Type B pancreatic cell (in vitro differentiated cells): ENCODE measurements around the gene ADA. TPM values are rescaled to one million over a fixed set of nuclear protein-coding genes. Genes with fewer than 3 reads are reported as not detected.

Source experiments
- DNase-seq: peaks from one replicate; pipeline ENCODE4 v3.0.0; 2021; ENCODE audit warnings: mixed read lengths; ENCODE audit not compliant: unreplicated experiment; ENCODE audit errors: extremely low spot score
- H3K27ac Mint-ChIP-seq: 2 replicates; pipeline ENCODE4 v1.8.0; 2021; ENCODE audit warnings: mild to moderate bottlenecking, mixed read lengths
- H3K27me3 Mint-ChIP-seq: 2 replicates; pipeline ENCODE4 v1.8.0; 2021; ENCODE audit warnings: mixed read lengths
- H3K36me3 Mint-ChIP-seq: 2 replicates; pipeline ENCODE4 v1.8.0; 2021; ENCODE audit warnings: mixed read lengths
- H3K4me1 Mint-ChIP-seq: one replicate; pipeline ENCODE4 v1.8.0; 2021; ENCODE audit warnings: mixed read lengths; ENCODE audit not compliant: unreplicated experiment
- H3K4me3 Mint-ChIP-seq: 2 replicates; pipeline ENCODE4 v1.8.0; 2021; ENCODE audit warnings: mild to moderate bottlenecking, mixed read lengths
- H3K9me3 Mint-ChIP-seq: 2 replicates; pipeline ENCODE4 v1.8.0; 2021; ENCODE audit warnings: mixed read lengths
- CTCF ChIP-seq: fragments of 200-600 bp; sonication (generic); conservative IDR thresholded peaks from 2 replicates; pipeline ENCODE4 v1.5.0; 2021; ENCODE audit warnings: antibody characterized with exemption, mild to moderate bottlenecking
- total RNA-seq: library from RNA; stranded (reverse); gene quantifications from 2 replicates; pipeline ENCODE4 v1.2.1, GENCODE V29; 2021; ENCODE audit warnings: low replicate concordance

ADA gene
- total RNA-seq, 1 donor from 2014 or later = 15.1 TPM

DNA sequence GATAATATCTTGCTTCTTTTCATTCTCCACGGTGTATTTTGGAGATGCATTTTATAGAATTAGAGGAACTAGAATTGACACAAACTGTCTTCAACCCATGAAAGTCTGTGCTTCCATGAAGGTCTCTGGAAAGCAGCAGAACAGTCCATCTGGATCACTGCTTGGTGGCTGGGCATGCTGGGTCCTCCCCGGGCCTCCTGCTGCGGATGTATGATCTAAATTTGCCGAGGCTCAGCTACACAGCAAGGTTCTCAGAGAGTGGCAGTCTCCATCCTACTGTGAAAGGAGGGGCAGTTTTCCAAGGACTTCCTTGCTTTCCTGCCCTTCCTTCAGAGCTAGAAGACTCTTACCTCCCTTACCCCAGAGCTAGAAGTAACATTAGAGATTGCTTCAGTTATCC, 54.0 kb downstream of the ADA start:
- DNase-seq = no peak
- no peak overlapping the region for H3K4me3 Mint-ChIP-seq
- no peak overlapping the region for H3K27ac Mint-ChIP-seq
- H3K9me3 Mint-ChIP-seq = no peaks in the 10 kb centered on the region
- H3K36me3 Mint-ChIP-seq = no peaks in the 10 kb centered on the region
- H3K27me3 Mint-ChIP-seq = no peaks in the 10 kb centered on the region
- TF ChIP-seq CTCF = no peak
- H3K4me1 Mint-ChIP-seq = peaks cover 12% of the 10 kb centered on the region

DNA sequence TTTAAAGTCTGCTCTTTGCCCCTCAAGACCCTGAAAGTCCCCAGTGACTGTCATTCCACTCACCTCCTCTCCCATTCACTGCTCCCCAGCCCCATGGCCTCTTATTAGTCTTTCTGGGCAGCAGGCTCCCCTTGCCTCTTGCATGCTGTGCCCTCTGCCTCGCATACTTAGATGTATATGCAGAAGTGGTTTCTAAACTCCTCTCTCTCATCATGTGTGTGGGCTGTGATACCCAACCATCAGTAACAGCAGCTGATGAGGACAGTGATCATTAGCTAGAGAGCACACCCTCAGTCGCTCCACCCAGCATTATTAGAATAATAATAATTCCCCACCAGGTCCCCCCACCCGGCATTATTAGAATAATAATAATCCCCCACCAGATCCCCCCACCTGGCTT, 54.6 kb downstream of the ADA start:
- no peak for DNase-seq
- Mint-ChIP-seq H3K4me1 (peaks cover 12% of the 10 kb centered on the region), H3K27ac (no peak overlapping the region), H3K4me3 (no peak overlapping the region), H3K36me3 (no peaks in the 10 kb centered on the region), H3K9me3 (no peaks in the 10 kb centered on the region), H3K27me3 (no peaks in the 10 kb centered on the region)
- TF ChIP-seq CTCF = no peak

- H3K27ac Mint-ChIP-seq = no peak overlapping the region
Measured at GRCh38 chr20:44596010-44596409, 55.5 kb downstream of the ADA start.

GRCh38 chr20:44594730-44595129, 56.8 kb downstream of the ADA start:
- Mint-ChIP-seq H3K27ac (no peak overlapping the region), H3K4me1 (peaks cover 12% of the 10 kb centered on the region), H3K36me3 (peaks cover 1% of the 10 kb centered on the region), H3K4me3 (no peak overlapping the region), H3K27me3 (no peaks in the 10 kb centered on the region), H3K9me3 (no peaks in the 10 kb centered on the region)
- no peak for DNase-seq
- TF ChIP-seq CTCF = no peak

More at GRCh38 chr20:44596010-44596409, 55.5 kb downstream of the ADA start:
- Mint-ChIP-seq H3K4me3 (no peak overlapping the region), H3K4me1 (peaks cover 12% of the 10 kb centered on the region), H3K36me3 (no peaks in the 10 kb centered on the region), H3K27me3 (no peaks in the 10 kb centered on the region), H3K9me3 (no peaks in the 10 kb centered on the region)
- TF ChIP-seq CTCF = no peak
- DNase-seq = no peak

DNA sequence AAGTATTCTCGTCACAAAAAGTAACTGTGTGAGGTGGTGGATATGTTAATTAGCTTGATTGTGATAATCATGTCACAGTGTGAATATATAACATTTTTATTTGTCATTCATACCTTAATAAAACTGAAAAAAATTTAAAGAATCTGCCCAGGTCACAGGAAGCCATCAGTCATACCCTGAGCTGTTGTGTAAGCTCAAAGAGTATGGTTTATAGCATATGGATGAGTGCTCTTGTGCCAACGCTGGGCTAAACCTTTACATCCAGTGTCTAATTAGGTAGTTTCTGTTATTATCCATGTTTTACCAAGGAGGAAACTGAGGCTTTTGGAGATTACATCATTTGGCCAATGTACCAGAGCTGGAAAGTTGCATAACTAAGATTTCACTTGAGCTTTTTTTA, 57.7 kb downstream of the ADA start:
- Mint-ChIP-seq H3K27me3 (no peaks in the 10 kb centered on the region), H3K27ac (no peak overlapping the region), H3K36me3 (peaks cover 4% of the 10 kb centered on the region), H3K4me3 (no peak overlapping the region), H3K4me1 (peaks cover 12% of the 10 kb centered on the region), H3K9me3 (no peaks in the 10 kb centered on the region)
- no peak for DNase-seq
- no peak for TF ChIP-seq CTCF

DNA sequence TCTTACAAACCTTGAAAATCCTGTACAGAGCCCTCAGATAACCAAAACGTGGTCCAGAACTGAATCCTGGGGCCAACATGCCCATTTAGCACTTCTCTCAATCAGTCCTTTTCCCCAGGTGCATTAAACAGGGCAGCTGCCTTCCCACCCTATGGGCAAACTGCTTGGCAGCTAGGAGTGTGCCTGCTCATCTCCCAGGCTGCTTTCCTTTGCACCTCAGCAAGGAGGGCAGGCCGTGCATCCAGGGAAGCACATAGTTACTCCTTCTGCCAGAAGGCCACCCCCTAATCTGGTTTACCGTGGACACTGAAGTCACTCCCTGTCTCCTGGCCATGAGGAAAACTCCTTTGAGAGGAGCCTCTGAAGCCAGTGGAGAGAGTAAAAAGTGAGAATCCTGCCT, 59.1 kb downstream of the ADA start:
- Mint-ChIP-seq H3K9me3 (no peaks in the 10 kb centered on the region), H3K4me1 (no peaks in the 10 kb centered on the region), H3K36me3 (peaks cover 4% of the 10 kb centered on the region), H3K27me3 (no peaks in the 10 kb centered on the region), H3K4me3 (no peak overlapping the region), H3K27ac (no peak overlapping the region)
- TF ChIP-seq CTCF = no peak
- DNase-seq = no peak
